ENCODE measurements around the gene FXYD4.
"Not testable (repeated sequence)": the region's sequence is repeated elsewhere in the genome, so short reads cannot be mapped to it uniquely, and the experiment has no call there.

GRCh38 chr10:43421944-43422343 lies 50.5 kb downstream of the FXYD4 start:
- TF ChIP-seq ZNF274 (IDR thresholded peaks at IDR 0.05; ENCODE audit: borderline replicate concordance, extremely low read depth, low read length); CTCF (IDR thresholded peaks at IDR 0.05; ENCODE audit: control extremely low read depth in 1 of 3, insufficient read depth in 1 of 3, low read depth in 1 of 3, low read length in 3 of 3); EZH2 (IDR thresholded peaks at IDR 0.05; ENCODE audit: low read depth, low read length, severe bottlenecking); CREB1 (IDR thresholded peaks at IDR 0.05); MAX (IDR thresholded peaks at IDR 0.05); RXRA (IDR thresholded peaks at IDR 0.05; ENCODE audit: insufficient read depth, low read depth, low read length): not testable (repeated sequence)
- TF ChIP-seq, protein P1, sequence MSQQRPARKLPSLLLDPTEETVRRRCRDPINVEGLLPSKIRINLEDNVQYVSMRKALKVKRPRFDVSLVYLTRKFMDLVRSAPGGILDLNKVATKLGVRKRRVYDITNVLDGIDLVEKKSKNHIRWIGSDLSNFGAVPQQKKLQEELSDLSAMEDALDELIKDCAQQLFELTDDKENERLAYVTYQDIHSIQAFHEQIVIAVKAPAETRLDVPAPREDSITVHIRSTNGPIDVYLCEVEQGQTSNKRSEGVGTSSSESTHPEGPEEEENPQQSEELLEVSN (IDR thresholded peaks at IDR 0.05), result not testable (repeated sequence)
- TF ChIP-seq, protein P2, sequence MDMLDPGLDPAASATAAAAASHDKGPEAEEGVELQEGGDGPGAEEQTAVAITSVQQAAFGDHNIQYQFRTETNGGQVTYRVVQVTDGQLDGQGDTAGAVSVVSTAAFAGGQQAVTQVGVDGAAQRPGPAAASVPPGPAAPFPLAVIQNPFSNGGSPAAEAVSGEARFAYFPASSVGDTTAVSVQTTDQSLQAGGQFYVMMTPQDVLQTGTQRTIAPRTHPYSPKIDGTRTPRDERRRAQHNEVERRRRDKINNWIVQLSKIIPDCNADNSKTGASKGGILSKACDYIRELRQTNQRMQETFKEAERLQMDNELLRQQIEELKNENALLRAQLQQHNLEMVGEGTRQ (IDR thresholded peaks at IDR 0.05; ENCODE audit: low read length), result not testable (repeated sequence)

Measured in H1 (cell line).